ENCODE results near the gene VENTX.

The VENTX gene

GRCh38 chr10:133243593-133243992 is 5.9 kb downstream of the VENTX start:
- ATAC-seq: no peak; the same call in 2 of the 3 replicates
- no peak for TF ChIP-seq ZC3H10 (CRISPR knock-in tag; IDR thresholded peaks at IDR 0.05)
- TF ChIP-seq ARNTL (CRISPR knock-in tag; IDR thresholded peaks at IDR 0.05; ENCODE audit: borderline replicate concordance, low read depth): no peak
- no peak for TF ChIP-seq CSRNP3 (CRISPR knock-in tag; IDR thresholded peaks at IDR 0.05)
- no peak for TF ChIP-seq OSR1 (CRISPR knock-in tag; IDR thresholded peaks at IDR 0.05)
- TF ChIP-seq SNAI2 (CRISPR knock-in tag; IDR thresholded peaks at IDR 0.05): no peak
- TF ChIP-seq ZNF70 (CRISPR knock-in tag; IDR thresholded peaks at IDR 0.05): no peak
- no peak for TF ChIP-seq ZNF565 (CRISPR knock-in tag; conservative IDR thresholded peaks at IDR 0.05; ENCODE audit: low read depth)
- TF ChIP-seq RARB (CRISPR knock-in tag; IDR thresholded peaks at IDR 0.05): no peak
- no peak for TF ChIP-seq PPARA (CRISPR knock-in tag; IDR thresholded peaks at IDR 0.05; ENCODE audit: borderline replicate concordance)

- no peak for ATAC-seq
- TF ChIP-seq CSDC2 (CRISPR knock-in tag; IDR thresholded peaks at IDR 0.05): no peak
- TF ChIP-seq RARB (CRISPR knock-in tag; IDR thresholded peaks at IDR 0.05): no peak
- TF ChIP-seq, protein P1, sequence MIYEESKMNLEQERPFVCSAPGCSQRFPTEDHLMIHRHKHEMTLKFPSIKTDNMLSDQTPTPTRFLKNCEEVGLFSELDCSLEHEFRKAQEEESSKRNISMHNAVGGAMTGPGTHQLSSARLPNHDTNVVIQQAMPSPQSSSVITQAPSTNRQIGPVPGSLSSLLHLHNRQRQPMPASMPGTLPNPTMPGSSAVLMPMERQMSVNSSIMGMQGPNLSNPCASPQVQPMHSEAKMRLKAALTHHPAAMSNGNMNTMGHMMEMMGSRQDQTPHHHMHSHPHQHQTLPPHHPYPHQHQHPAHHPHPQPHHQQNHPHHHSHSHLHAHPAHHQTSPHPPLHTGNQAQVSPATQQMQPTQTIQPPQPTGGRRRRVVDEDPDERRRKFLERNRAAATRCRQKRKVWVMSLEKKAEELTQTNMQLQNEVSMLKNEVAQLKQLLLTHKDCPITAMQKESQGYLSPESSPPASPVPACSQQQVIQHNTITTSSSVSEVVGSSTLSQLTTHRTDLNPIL (CRISPR knock-in tag; IDR thresholded peaks at IDR 0.05; ENCODE audit: low read depth): no peak
- TF ChIP-seq CSRNP3 (CRISPR knock-in tag; IDR thresholded peaks at IDR 0.05): no peak
- TF ChIP-seq ZC3H10 (CRISPR knock-in tag; IDR thresholded peaks at IDR 0.05): no peak
- TF ChIP-seq GLIS3 (CRISPR knock-in tag; IDR thresholded peaks at IDR 0.05): no peak
- no peak for TF ChIP-seq TOX (CRISPR knock-in tag; IDR thresholded peaks at IDR 0.05; ENCODE audit: borderline replicate concordance)
- no peak for TF ChIP-seq PPARA (CRISPR knock-in tag; IDR thresholded peaks at IDR 0.05; ENCODE audit: borderline replicate concordance)
- TF ChIP-seq ZNF8 (CRISPR knock-in tag; IDR thresholded peaks at IDR 0.05): no peak
- no peak for TF ChIP-seq ARNTL (CRISPR knock-in tag; IDR thresholded peaks at IDR 0.05; ENCODE audit: borderline replicate concordance, low read depth)
- no peak for TF ChIP-seq POU6F1 (CRISPR knock-in tag; IDR thresholded peaks at IDR 0.05; ENCODE audit: borderline replicate concordance, low read depth)
- TF ChIP-seq, protein P2, sequence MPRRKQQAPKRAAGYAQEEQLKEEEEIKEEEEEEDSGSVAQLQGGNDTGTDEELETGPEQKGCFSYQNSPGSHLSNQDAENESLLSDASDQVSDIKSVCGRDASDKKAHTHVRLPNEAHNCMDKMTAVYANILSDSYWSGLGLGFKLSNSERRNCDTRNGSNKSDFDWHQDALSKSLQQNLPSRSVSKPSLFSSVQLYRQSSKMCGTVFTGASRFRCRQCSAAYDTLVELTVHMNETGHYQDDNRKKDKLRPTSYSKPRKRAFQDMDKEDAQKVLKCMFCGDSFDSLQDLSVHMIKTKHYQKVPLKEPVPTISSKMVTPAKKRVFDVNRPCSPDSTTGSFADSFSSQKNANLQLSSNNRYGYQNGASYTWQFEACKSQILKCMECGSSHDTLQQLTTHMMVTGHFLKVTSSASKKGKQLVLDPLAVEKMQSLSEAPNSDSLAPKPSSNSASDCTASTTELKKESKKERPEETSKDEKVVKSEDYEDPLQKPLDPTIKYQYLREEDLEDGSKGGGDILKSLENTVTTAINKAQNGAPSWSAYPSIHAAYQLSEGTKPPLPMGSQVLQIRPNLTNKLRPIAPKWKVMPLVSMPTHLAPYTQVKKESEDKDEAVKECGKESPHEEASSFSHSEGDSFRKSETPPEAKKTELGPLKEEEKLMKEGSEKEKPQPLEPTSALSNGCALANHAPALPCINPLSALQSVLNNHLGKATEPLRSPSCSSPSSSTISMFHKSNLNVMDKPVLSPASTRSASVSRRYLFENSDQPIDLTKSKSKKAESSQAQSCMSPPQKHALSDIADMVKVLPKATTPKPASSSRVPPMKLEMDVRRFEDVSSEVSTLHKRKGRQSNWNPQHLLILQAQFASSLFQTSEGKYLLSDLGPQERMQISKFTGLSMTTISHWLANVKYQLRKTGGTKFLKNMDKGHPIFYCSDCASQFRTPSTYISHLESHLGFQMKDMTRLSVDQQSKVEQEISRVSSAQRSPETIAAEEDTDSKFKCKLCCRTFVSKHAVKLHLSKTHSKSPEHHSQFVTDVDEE (CRISPR knock-in tag; IDR thresholded peaks at IDR 0.05): no peak
Measured at GRCh38 chr10:133245439-133246235, 8.0 kb downstream of the VENTX start.

DNA sequence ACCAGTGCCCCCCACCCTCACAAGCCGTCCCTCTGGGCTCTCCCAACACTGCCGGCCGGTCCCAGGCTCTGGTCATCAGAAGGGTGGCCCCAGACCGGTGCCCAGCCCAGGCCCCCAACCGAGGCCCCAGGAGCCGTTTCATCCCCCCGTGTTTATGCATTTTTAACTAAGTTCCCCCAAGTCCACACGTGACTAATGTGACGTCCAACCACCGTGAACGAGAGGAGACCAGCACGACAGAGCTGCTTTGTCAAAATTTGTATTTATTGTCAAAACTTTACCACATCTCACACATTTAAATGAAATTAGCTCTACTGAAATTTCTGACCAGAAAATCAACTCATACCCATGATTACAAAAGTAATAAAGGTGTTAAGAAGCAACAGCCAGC is 8.6 kb downstream of the VENTX start:
- TF ChIP-seq ZNF70 (CRISPR knock-in tag; IDR thresholded peaks at IDR 0.05) (no peak), ESRRG (CRISPR knock-in tag; IDR thresholded peaks at IDR 0.05) (no peak)
- no peak for ATAC-seq

GRCh38 chr10:133247681-133248333 is 10.2 kb downstream of the VENTX start:
- TF ChIP-seq ISL1 (CRISPR knock-in tag; IDR thresholded peaks at IDR 0.05) (no peak), POU6F1 (CRISPR knock-in tag; IDR thresholded peaks at IDR 0.05; ENCODE audit: borderline replicate concordance, low read depth) (no peak), CSRNP3 (CRISPR knock-in tag; IDR thresholded peaks at IDR 0.05) (no peak), ZNF8 (CRISPR knock-in tag; IDR thresholded peaks at IDR 0.05) (no peak), PPARA (CRISPR knock-in tag; IDR thresholded peaks at IDR 0.05; ENCODE audit: borderline replicate concordance) (no peak)
- TF ChIP-seq, protein P1 (CRISPR knock-in tag; IDR thresholded peaks at IDR 0.05; ENCODE audit: low read depth): no peak
- ATAC-seq: no peak

All from SK-N-SH treated with all-trans-retinoic acid at 6 μM for 48 hours (cell line).